IMR-90 (cell line): ENCODE data around the gene PDGFRA. TPM values are rescaled to one million over a fixed set of nuclear protein-coding genes. Genes with fewer than 3 reads are reported as not detected.

Experiments used
- ATAC-seq: fragments of 200-7000 bp; cut with Tn5 transposase; 2 replicates; pipeline ENCODE4 v1.9.1; 2020; ENCODE audit warnings: low read depth, mild to moderate bottlenecking, moderate library complexity
- BruUV-seq: library from RNA; stranded (reverse); fragments of 400-500 nt; replicated peaks from 2 replicates; lab custom pipeline; 2021; lab: Mats Ljungman, UMichigan
- CTCF ChIA-PET: fragments of 300-600 bp; formaldehyde crosslinking; extraction: SDS; loops from one replicate; lab custom pipeline; 2021; ENCODE audit warnings: antibody characterized with exemption; lab: Yijun Ruan, JAX
- POLR2A ChIA-PET: fragments of 300-600 bp; sonication (Branson Sonifier 250); formaldehyde crosslinking; loops from one replicate; lab custom pipeline; 2022; ENCODE audit warnings: antibody characterized with exemption; ENCODE audit not compliant: unreplicated experiment; lab: Charles Lee
- DNase-seq: peaks from one replicate; pipeline ENCODE4 v3.0.0; 2013
- H2AFZ ChIP-seq: replicated peaks from 2 replicates; pipeline ENCODE3; 2013; ENCODE audit warnings: low read length, mild to moderate bottlenecking; ENCODE audit not compliant: poor library complexity
- H2AK5ac ChIP-seq: 2 replicates; pipeline ENCODE4 v1.6.1; 2013; ENCODE audit warnings: low read depth, low read length, inconsistent platforms
- H2AK9ac ChIP-seq: replicated peaks from 2 replicates; pipeline ENCODE3; 2013; ENCODE audit warnings: mild to moderate bottlenecking, low read depth, low read length, moderate library complexity; ENCODE audit not compliant: poor library complexity
- H2BK120ac ChIP-seq: 2 replicates; pipeline ENCODE4 v1.6.1; 2013; ENCODE audit warnings: low read depth, low read length, inconsistent platforms
- H2BK15ac ChIP-seq: 3 replicates; pipeline ENCODE4 v1.6.1; 2013; ENCODE audit warnings: low read depth, low read length, inconsistent platforms
- H2BK20ac ChIP-seq: 2 replicates; pipeline ENCODE4 v1.6.1; 2013; ENCODE audit warnings: low read depth, mild to moderate bottlenecking, inconsistent platforms, low read length, moderate library complexity
- H2BK5ac ChIP-seq: 2 replicates; pipeline ENCODE4 v1.6.1; 2013; ENCODE audit warnings: mild to moderate bottlenecking, low read depth, low read length, inconsistent platforms; ENCODE audit not compliant: poor library complexity, severe bottlenecking
- H3K14ac ChIP-seq: replicated peaks from 2 replicates; pipeline ENCODE4 v1.6.1; 2013; ENCODE audit warnings: low read depth, low read length, inconsistent platforms
- H3K18ac ChIP-seq: 2 replicates; pipeline ENCODE4 v1.6.1; 2013; ENCODE audit warnings: low read depth, low read length, control low read depth
- H3K23ac ChIP-seq: 2 replicates; pipeline ENCODE4 v1.6.1; 2013; ENCODE audit warnings: low read depth, low read length, inconsistent platforms
- H3K27ac ChIP-seq: 2 replicates; pipeline ENCODE4 v1.5.1; 2013; ENCODE audit warnings: mild to moderate bottlenecking, control low read depth, low read length; ENCODE audit not compliant: insufficient read depth
- H3K27me3 ChIP-seq: 2 replicates; pipeline ENCODE4 v1.6.1; 2013; ENCODE audit warnings: low read length; ENCODE audit not compliant: control insufficient read depth, insufficient read depth
- H3K36me3 ChIP-seq: 2 replicates; pipeline ENCODE4 v1.6.1; 2013; ENCODE audit warnings: low read length, mixed read lengths; ENCODE audit not compliant: control insufficient read depth, insufficient read depth
- H3K4ac ChIP-seq: 2 replicates; pipeline ENCODE4 v1.6.1; 2013; ENCODE audit warnings: low read depth, low read length, inconsistent platforms
- H3K4me1 ChIP-seq: 2 replicates; pipeline ENCODE4 v1.6.1; 2013; ENCODE audit warnings: low read length, mixed read lengths; ENCODE audit not compliant: control insufficient read depth, insufficient read depth
- H3K4me2 ChIP-seq: 2 replicates; pipeline ENCODE4 v1.6.1; 2013; ENCODE audit warnings: low read depth, mild to moderate bottlenecking, control low read depth, low read length, moderate library complexity
- H3K4me3 ChIP-seq: 2 replicates; pipeline ENCODE4 v1.5.1; 2013; ENCODE audit warnings: low read depth, mild to moderate bottlenecking, control low read depth, low read length, moderate library complexity; ENCODE audit not compliant: insufficient read depth
- H3K56ac ChIP-seq: 2 replicates; pipeline ENCODE4 v1.6.1; 2013; ENCODE audit warnings: low read length, inconsistent platforms; ENCODE audit not compliant: insufficient read depth; ENCODE audit errors: extremely low read depth
- H3K79me1 ChIP-seq, 2 experiments: 2 replicates each; pipeline ENCODE4 v1.6.1; 2013; ENCODE audit warnings: low read length in 2 of 2, inconsistent platforms in 1 of 2, low read depth in 1 of 2
- H3K9ac ChIP-seq: 2 replicates; pipeline ENCODE4 v1.6.1; 2013; ENCODE audit warnings: low read depth, low read length, control low read depth
- H3K9me1 ChIP-seq: 2 replicates; pipeline ENCODE4 v1.6.1; 2013; ENCODE audit warnings: low read length, inconsistent platforms; ENCODE audit not compliant: insufficient read depth
- H3K9me3 ChIP-seq: 2 replicates; pipeline ENCODE4 v1.6.1; 2013; ENCODE audit warnings: low read length; ENCODE audit not compliant: control insufficient read depth, insufficient read depth
- H4K20me1 ChIP-seq: 2 replicates; pipeline ENCODE4 v1.6.1; 2013; ENCODE audit warnings: low read length, inconsistent platforms; ENCODE audit not compliant: insufficient read depth
- H4K5ac ChIP-seq: 2 replicates; pipeline ENCODE4 v1.6.1; 2013; ENCODE audit warnings: mild to moderate bottlenecking, low read depth, low read length, control low read depth
- H4K8ac ChIP-seq, 2 experiments: 2 replicates each; pipeline ENCODE4 v1.6.1; 2013; ENCODE audit warnings: low read depth in 2 of 2, low read length in 2 of 2, control low read depth in 1 of 2, inconsistent platforms in 1 of 2
- H4K91ac ChIP-seq: 2 replicates; pipeline ENCODE4 v1.6.1; 2013; ENCODE audit warnings: low read depth, low read length, inconsistent platforms; ENCODE audit not compliant: insufficient read depth
- BHLHE40 ChIP-seq: fragments of 150-350 bp; IDR thresholded peaks from 2 replicates; pipeline ENCODE4 v1.6.1; 2016; ENCODE audit warnings: mild to moderate bottlenecking, low read depth, low read length
- CEBPB ChIP-seq: IDR thresholded peaks from 2 replicates; pipeline ENCODE4 v1.6.1; 2012; ENCODE audit warnings: low read depth, low read length, improper control_type of control experiment
- FOS ChIP-seq: fragments of 150-350 bp; IDR thresholded peaks from 2 replicates; pipeline ENCODE4 v1.6.1; 2016; ENCODE audit warnings: low read depth, low read length
- MAFK ChIP-seq: IDR thresholded peaks from 2 replicates; pipeline ENCODE4 v1.6.1; 2012; ENCODE audit warnings: low read depth, low read length, improper control_type of control experiment
- MAZ ChIP-seq: IDR thresholded peaks from 2 replicates; pipeline ENCODE4 v1.6.1; 2012; ENCODE audit warnings: low read depth, mild to moderate bottlenecking, low read length, improper control_type of control experiment, moderate library complexity, borderline replicate concordance
- NFE2L2 ChIP-seq: fragments of 150-350 bp; IDR thresholded peaks from 2 replicates; pipeline ENCODE4 v1.6.1; 2016; ENCODE audit warnings: low read depth, mild to moderate bottlenecking, low read length
- POLR2A ChIP-seq: IDR thresholded peaks from 2 replicates; pipeline ENCODE4 v1.6.1; 2012; ENCODE audit warnings: mild to moderate bottlenecking, low read depth, low read length
- RAD21 ChIP-seq: IDR thresholded peaks from 2 replicates; pipeline ENCODE4 v1.6.1; 2012; ENCODE audit warnings: low read length, improper control_type of control experiment
- WGBS, 2 experiments: methylation state at CpG; one replicate each; pipeline versions ENCODE4 v1.1.5 to v1.1.7; 2013; ENCODE audit warnings: missing lambda C conversion rate in 2 of 2; ENCODE audit not compliant: insufficient read length in 1 of 2; ENCODE audit errors: extremely low coverage in 2 of 2; 5-methylcytosine and 5-hydroxymethylcytosine counted together
- dilution Hi-C: fragments of 300-500 bp; cut with HindIII; formaldehyde crosslinking; loops from one replicate; pipeline ENCODE4 v1.14.3; 2018; ENCODE audit warnings: low sequenced_read_pairs; ENCODE audit not compliant: unreplicated experiment
- in situ Hi-C: fragments of 300-500 bp; cut with MboI; formaldehyde crosslinking; loops from 3 replicates; pipeline ENCODE4 v1.14.3; 2019; ENCODE audit warnings: low sequenced_read_pairs, inconsistent platforms, mixed read lengths
- intact Hi-C: fragments of 100-400 bp; cut with micrococcal nuclease; formaldehyde crosslinking; loops from 2 replicates; pipeline ENCODE4 v1.10.0; 2022
- polyA plus RNA-seq, 3 experiments: library from polyadenylated mRNA; depleted of rRNA; stranded (reverse); fragments of >200 nt; gene quantifications; 2 replicates each; pipeline ENCODE4 v1.2.3, GENCODE V29; 2012; ENCODE audit warnings: low replicate concordance in 1 of 3
- total RNA-seq: library from RNA; depleted of rRNA; stranded (reverse); fragments of >200 nt; gene quantifications from 2 replicates; pipeline ENCODE4 v1.2.3, GENCODE V29; 2012
- TF ChIP-seq, protein P1 (sequence below): conservative IDR thresholded peaks from 2 replicates; pipeline ENCODE4 v1.5.1; 2012; ENCODE audit warnings: mild to moderate bottlenecking, low read depth, low read length, improper control_type of control experiment
- TF ChIP-seq, protein P2 (sequence below): fragments of 150-350 bp; IDR thresholded peaks from 2 replicates; pipeline ENCODE4 v1.6.1; 2017; ENCODE audit warnings: mild to moderate bottlenecking, antibody characterized with exemption, low read length, low read depth
- TF ChIP-seq, protein P3 (sequence below): fragments of 150-350 bp; IDR thresholded peaks from 2 replicates; pipeline ENCODE4 v1.6.1; 2016; ENCODE audit warnings: low read depth, mild to moderate bottlenecking, low read length, moderate library complexity, borderline replicate concordance

PDGFRA gene
- total and polyA plus RNA-seq, 2 of the 4 experiments (the other 2 are of a cell fraction): 60.8 to 168 TPM

DNA sequence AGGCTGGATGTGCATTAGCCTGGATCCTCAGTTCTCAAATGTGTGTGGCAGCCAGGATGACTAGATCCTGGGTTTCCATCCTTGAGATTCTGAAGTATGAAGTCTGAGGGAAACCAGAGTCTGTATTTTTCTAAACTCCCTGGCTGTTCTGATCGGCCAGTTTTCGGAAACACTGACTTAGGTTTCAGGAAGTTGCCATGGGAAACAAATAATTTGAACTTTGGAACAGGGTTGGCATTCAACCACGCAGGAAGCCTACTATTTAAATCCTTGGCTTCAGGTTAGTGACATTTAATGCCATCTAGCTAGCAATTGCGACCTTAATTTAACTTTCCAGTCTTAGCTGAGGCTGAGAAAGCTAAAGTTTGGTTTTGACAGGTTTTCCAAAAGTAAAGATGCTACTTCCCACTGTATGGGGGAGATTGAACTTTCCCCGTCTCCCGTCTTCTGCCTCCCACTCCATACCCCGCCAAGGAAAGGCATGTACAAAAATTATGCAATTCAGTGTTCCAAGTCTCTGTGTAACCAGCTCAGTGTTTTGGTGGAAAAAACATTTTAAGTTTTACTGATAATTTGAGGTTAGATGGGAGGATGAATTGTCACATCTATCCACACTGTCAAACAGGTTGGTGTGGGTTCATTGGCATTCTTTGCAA, 67.6 kb downstream of the PDGFRA start:
- WGBS, 2 experiments: no CpG with 5 or more reads among the region's 7 CpGs
- no peak overlapping the region for H3K23ac ChIP-seq
- no peak overlapping the region for H4K91ac ChIP-seq
- in situ Hi-C loops (loop anchor here (25.0 kb wide), 1 partner anchor 1241 kb away; the partner anchor contains the start of gene CLOCK), dilution Hi-C loops (no loop called here), intact Hi-C loops (no loop called here)
- no peak overlapping the region for H4K8ac ChIP-seq
- H2AFZ ChIP-seq: no peak overlapping the region
- no peak overlapping the region for H3K27ac ChIP-seq
- H3K4me2 ChIP-seq: no peak overlapping the region
- DNase-seq (no peak), ATAC-seq (no peak)
- peaks cover 0 to 43% of the 10 kb centered on the region in 2 experiments; a peak in 3 of 4 replicates for H3K79me1 ChIP-seq
- no peak overlapping the region for H2AK9ac ChIP-seq
- H3K14ac ChIP-seq: no peak overlapping the region
- H3K9me1 ChIP-seq: peaks cover 4% of the 10 kb centered on the region; the same call in 1 of the 2 replicates
- no peak overlapping the region for H3K56ac ChIP-seq
- no peak overlapping the region for H2BK20ac ChIP-seq
- no peak overlapping the region for H2BK15ac ChIP-seq
- no TSS peak for BruUV-seq
- H2AK5ac ChIP-seq: no peak overlapping the region
- TF ChIP-seq, protein P1, sequence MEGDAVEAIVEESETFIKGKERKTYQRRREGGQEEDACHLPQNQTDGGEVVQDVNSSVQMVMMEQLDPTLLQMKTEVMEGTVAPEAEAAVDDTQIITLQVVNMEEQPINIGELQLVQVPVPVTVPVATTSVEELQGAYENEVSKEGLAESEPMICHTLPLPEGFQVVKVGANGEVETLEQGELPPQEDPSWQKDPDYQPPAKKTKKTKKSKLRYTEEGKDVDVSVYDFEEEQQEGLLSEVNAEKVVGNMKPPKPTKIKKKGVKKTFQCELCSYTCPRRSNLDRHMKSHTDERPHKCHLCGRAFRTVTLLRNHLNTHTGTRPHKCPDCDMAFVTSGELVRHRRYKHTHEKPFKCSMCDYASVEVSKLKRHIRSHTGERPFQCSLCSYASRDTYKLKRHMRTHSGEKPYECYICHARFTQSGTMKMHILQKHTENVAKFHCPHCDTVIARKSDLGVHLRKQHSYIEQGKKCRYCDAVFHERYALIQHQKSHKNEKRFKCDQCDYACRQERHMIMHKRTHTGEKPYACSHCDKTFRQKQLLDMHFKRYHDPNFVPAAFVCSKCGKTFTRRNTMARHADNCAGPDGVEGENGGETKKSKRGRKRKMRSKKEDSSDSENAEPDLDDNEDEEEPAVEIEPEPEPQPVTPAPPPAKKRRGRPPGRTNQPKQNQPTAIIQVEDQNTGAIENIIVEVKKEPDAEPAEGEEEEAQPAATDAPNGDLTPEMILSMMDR: no peak
- TF ChIP-seq, protein P2, sequence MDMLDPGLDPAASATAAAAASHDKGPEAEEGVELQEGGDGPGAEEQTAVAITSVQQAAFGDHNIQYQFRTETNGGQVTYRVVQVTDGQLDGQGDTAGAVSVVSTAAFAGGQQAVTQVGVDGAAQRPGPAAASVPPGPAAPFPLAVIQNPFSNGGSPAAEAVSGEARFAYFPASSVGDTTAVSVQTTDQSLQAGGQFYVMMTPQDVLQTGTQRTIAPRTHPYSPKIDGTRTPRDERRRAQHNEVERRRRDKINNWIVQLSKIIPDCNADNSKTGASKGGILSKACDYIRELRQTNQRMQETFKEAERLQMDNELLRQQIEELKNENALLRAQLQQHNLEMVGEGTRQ: no peak
- no peak for TF ChIP-seq FOS
- TF ChIP-seq MAZ: no peak
- TF ChIP-seq NFE2L2: no peak
- no peak for TF ChIP-seq CEBPB
- no peak for TF ChIP-seq BHLHE40
- TF ChIP-seq RAD21: no peak
- TF ChIP-seq, protein P3, sequence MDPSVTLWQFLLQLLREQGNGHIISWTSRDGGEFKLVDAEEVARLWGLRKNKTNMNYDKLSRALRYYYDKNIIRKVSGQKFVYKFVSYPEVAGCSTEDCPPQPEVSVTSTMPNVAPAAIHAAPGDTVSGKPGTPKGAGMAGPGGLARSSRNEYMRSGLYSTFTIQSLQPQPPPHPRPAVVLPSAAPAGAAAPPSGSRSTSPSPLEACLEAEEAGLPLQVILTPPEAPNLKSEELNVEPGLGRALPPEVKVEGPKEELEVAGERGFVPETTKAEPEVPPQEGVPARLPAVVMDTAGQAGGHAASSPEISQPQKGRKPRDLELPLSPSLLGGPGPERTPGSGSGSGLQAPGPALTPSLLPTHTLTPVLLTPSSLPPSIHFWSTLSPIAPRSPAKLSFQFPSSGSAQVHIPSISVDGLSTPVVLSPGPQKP: no peak
- no peak for TF ChIP-seq MAFK
- TF ChIP-seq POLR2A: no peak
- ChIA-PET POLR2A (no interaction called here), CTCF (interaction anchor here (0.6 kb wide), 1 partner anchor 1747 kb away, joined by 5 read pairs; no protein-coding TSS in a partner anchor)
- no peak overlapping the region for H3K4ac ChIP-seq
- H2BK120ac ChIP-seq: no peak overlapping the region
- no peaks in the 10 kb centered on the region for H3K4me1 ChIP-seq
- H4K5ac ChIP-seq: no peak overlapping the region
- no peaks in the 10 kb centered on the region for H3K27me3 ChIP-seq
- peaks cover 28% of the 10 kb centered on the region; the same call in 1 of the 2 replicates for H4K20me1 ChIP-seq
- no peak overlapping the region for H3K18ac ChIP-seq
- no peak overlapping the region for H3K4me3 ChIP-seq
- no peak overlapping the region for H2BK5ac ChIP-seq
- H3K9me3 ChIP-seq: peaks cover 4% of the 10 kb centered on the region; the same call in 1 of the 2 replicates
- H3K36me3 ChIP-seq: peaks cover 55% of the 10 kb centered on the region
- H3K9ac ChIP-seq: no peak overlapping the region
